Stimulated activated CD4-positive, alpha-beta T cell treated with anti-CD3 and anti-CD28 coated beads, Interleukin-12 subunit alpha, Interleukin-12 subunit beta, amount 100 ng/mL, for 24 hours (primary cell): ENCODE measurements around the gene LYRM1.
"Not testable (repeated sequence)": the region's sequence is repeated elsewhere in the genome, so short reads cannot be mapped to it uniquely, and the experiment has no call there.

ENCODE experiments used
- DNase-seq, 2 experiments: peaks; one replicate each; pipeline ENCODE4 v3.0.0-alpha.2; 2020; ENCODE audit warnings: low read depth in 2 of 2

LYRM1 gene

DNA sequence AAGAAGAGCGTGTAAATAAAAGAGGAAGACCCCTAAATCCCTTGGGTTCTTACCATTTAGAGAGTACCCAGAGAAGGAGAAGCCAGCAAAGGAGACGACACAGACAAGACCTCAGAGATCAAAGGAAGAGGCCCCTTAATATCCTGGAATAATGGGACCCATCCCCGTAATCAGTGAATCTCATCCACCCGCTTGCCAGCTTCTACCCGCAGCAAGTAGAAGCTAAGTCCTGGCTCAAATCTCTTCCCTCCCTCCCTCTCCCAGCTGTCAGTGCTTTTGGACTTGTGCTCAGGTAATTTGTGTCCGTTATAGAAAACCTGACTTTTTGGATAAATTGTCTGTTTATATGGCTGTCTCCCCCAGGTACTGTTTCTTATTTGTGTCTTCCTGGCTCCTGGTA, 1.9 kb downstream of the LYRM1 start:
- DNase-seq: no peak

DNA sequence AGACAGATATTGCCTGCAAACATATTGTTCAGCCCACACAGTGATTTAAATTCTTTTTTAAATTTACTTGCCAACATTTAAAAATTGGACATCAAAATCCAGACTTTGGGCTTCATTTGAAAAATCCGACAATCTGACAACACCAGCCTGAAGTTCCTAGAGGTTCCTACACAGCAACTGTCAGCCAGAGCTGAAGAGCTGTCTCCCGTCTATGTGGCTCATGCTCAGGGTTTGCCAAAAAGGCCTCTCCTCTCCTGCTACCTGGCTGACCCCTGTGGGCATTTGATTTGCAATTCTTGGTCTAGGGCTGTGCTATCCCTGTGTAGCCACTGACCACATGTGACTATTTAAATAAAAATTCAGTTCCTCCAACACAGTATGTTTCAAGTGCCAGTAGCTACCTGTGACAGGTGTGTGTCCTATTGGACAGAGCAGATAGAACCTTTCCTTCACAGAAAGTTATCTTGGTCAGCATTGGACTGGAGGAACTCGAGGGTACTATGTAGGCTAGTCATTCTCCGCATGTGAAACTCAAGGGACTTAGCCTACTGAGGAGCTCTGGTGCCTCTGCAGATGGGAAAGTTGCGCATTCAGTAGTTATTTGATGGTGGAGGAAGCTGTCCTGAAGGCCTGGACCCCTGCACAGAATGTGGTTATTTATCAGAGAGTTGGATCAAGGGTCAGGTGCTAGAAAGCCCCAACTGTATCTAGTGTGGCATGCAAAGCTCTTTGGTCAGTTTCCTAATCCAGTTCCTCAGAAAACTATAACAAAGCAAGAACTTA, 2.7 kb downstream of the LYRM1 start:
- no peak for DNase-seq

- no peak for DNase-seq
Measured at GRCh38 chr16:20903899-20904506, 3.4 kb downstream of the LYRM1 start.

DNA sequence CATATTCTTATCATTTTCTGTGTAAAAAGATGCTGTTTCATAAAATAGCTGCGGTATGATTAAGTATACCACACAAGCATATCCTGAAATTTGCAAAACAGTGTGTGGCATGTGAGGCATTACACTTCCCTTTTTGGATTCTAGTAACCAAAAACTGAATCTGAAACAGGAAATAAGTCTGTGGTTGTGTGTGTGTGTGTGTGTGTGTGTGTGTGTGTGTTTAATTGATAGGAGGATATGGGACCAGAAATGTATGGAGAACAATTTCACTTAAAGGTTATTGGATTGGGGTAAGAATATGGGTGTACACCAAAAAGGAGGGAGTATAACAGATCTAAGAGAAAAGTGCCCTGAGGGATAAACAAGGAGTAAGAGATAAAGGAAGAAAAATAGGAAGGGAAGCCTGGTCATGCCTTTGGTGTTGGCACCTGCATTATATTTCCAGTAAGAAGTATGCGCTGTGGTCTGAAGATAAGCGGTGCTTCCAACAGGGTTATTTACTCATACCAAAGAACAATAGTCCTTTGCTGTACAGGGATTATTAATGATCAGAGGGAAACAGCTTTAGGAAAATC, 4.0 kb downstream of the LYRM1 start:
- no peak for DNase-seq

- no peak for DNase-seq
Measured at GRCh38 chr16:20905576-20905975, 5.0 kb downstream of the LYRM1 start.

- no peak for DNase-seq
Measured at GRCh38 chr16:20906341-20907255, 6.0 kb downstream of the LYRM1 start.

DNA sequence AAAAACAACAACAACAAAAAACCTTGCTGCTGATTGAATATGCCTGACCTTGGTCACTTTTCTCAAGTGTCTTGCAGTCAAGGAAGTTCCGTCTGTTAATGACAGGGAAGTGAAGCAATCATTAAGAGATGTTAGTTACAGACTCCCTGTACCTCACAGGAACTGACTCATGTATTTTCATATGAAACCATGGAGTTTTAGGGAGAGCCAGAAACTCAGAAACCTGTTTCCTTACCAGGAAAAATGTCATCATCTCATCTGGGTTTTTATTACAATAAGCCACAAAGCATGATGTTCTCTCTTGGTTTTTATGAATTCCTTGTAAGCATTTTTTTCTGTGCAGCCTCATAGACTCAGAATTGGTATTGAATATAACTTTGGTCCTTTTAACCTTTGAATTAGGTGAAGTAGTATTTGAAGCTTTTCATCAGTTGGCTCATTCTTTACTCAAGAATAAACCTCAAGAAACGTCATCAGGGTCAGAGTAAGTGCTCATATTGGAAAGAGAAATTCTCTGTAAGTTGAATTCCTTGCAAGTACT, 10.3 kb downstream of the LYRM1 start:
- no peak for DNase-seq

DNA sequence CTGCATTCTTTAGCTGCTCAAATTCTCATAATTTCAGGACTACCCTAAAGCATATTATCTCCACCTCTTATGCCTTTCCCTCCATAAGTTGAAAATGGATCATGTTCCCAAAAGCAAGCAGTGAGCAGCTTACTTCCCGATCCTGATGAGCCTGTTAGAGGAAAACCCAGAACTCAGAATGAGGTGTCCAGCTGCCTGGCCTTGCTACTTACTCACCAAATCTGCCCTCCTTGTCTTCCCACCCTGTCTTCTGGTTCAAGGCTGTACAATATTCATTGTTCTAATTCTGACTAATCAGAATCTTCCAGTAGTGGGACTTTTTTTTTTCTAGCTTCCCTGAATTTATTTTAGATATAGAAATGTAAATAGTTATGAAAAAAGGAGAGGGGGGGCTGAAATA, 10.8 kb downstream of the LYRM1 start:
- DNase-seq: no peak

- no peak for DNase-seq
Measured at GRCh38 chr16:20916289-20916688, 15.7 kb downstream of the LYRM1 start.

DNA sequence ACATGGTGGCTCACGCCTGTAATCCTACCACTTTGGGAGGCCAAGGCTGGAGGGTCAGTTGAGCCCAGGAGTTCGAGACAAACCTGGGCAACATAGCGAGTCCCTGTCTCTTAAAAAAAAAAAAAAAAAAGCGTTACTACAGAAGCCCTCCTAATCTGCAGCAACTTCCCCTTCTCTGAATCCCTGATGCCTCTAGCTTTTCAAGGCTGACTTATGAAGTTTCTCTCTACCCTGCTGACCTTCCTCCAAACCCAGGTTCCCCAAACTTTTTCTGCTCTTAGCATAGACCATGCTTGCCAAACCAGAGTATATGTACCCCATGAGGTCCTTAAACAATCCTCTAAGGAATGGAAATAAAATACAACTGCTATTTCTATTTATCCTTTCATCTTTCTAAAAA, 16.4 kb downstream of the LYRM1 start:
- no peak for DNase-seq

GRCh38 chr16:20918486-20919239, 18.1 kb downstream of the LYRM1 start:
- no peak for DNase-seq

- no peak for DNase-seq
Measured at GRCh38 chr16:20920091-20920490, 19.5 kb downstream of the LYRM1 start.

GRCh38 chr16:20920799-20921198, 20.2 kb downstream of the LYRM1 start:
- no peak for DNase-seq

- no peak for DNase-seq
Measured at GRCh38 chr16:20923876-20924275, 23.3 kb downstream of the LYRM1 start.

DNA sequence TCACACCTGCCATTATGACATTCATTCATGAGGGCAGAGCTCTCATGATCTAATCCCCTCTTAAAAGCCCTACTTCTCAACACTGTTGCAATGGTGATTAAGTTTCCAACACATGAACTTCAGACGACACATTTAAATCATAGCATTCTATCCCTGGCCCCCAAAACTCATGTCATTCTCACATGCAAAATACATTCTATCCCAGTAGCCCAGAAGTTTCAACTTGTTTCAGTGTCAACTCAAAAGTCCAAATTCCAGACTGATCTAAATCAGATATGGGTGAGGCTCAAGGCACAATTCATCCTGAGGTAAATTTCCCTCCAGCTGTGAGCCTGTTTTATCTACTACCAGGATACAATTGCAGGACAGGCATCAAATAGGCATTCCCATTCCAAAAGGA, 25.2 kb downstream of the LYRM1 start:
- DNase-seq: no peak

GRCh38 chr16:20928774-20929411, 28.3 kb downstream of the LYRM1 start:
- DNase-seq: no peak

GRCh38 chr16:20929676-20930364, 29.2 kb downstream of the LYRM1 start:
- DNase-seq: not testable (repeated sequence)

GRCh38 chr16:20930365-20930690, 29.8 kb downstream of the LYRM1 start:
- no peak for DNase-seq

GRCh38 chr16:20931066-20931600, 30.6 kb downstream of the LYRM1 start:
- DNase-seq: no peak

DNA sequence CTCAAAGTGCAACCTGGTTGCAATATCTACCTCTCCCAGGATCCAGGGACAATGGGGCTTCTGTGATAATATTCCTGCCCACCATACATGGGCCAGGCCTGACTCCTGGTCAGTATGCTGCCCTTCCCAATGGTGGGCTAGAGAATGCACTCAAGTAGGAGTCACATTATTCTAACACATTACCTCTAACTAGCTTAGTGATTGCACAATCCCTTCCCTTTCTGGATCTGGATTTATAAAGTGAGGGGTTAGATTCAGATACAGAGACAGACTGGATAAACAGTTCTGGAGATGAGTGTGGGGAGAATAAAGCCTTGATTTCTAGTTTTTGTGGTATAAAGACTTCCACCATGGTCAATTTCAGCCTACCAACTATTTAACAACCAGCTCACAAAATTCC, 33.0 kb downstream of the LYRM1 start:
- DNase-seq: no peak
